Neural cell (in vitro differentiated cells): ENCODE measurements around the gene PDE10A. TPM values are rescaled to one million over a fixed set of nuclear protein-coding genes. Genes with fewer than 3 reads are reported as not detected.
"Not testable (repeated sequence)": the region's sequence is repeated elsewhere in the genome, so short reads cannot be mapped to it uniquely, and the experiment has no call there.

Experiments used
- H2AFZ ChIP-seq: fragments of 200-600, 300-800 bp; sonication (generic), shearing (Covaris generic); 2 replicates; pipeline ENCODE4 v1.6.0; 2014; ENCODE audit warnings: low read depth, mild to moderate bottlenecking, antibody characterized with exemption, low read length, moderate library complexity
- H3F3A ChIP-seq: fragments of 200-600 bp; shearing (Covaris generic); 2 replicates; pipeline ENCODE4 v1.6.1; 2016; ENCODE audit warnings: mild to moderate bottlenecking, moderate library complexity, mixed read lengths, antibody characterized with exemption, low read length; ENCODE audit not compliant: insufficient read depth, poor library complexity, severe bottlenecking
- H3K27ac ChIP-seq: fragments of 200-600, 300-800 bp; sonication (generic), shearing (Covaris generic); 2 replicates; pipeline ENCODE4 v1.5.1; 2014; ENCODE audit warnings: mild to moderate bottlenecking, low read length, moderate library complexity
- H3K27me3 ChIP-seq: fragments of 300-800, 200-600 bp; sonication (generic), shearing (Covaris generic); 2 replicates; pipeline ENCODE4 v1.6.0; 2014; ENCODE audit warnings: mild to moderate bottlenecking, low read depth, low read length, moderate library complexity; ENCODE audit not compliant: insufficient read depth
- H3K36me3 ChIP-seq: fragments of 300-800, 200-600 bp; sonication (generic), shearing (Covaris generic); 2 replicates; pipeline ENCODE4 v1.5.1; 2014; ENCODE audit warnings: mild to moderate bottlenecking, antibody characterized with exemption, low read length, moderate library complexity; ENCODE audit not compliant: insufficient read depth
- H3K4me2 ChIP-seq: fragments of 300-800, 200-600 bp; sonication (generic), shearing (Covaris generic); 2 replicates; pipeline ENCODE4 v1.6.0; 2014; ENCODE audit warnings: mild to moderate bottlenecking, low read length
- H3K4me3 ChIP-seq: fragments of 300-800, 200-600 bp; sonication (generic), shearing (Covaris generic); 2 replicates; pipeline ENCODE4 v1.5.1; 2014; ENCODE audit warnings: mild to moderate bottlenecking, low read length, moderate library complexity
- H3K79me2 ChIP-seq: fragments of 200-600 bp; shearing (Covaris generic); replicated peaks from 2 replicates; pipeline ENCODE4 v1.6.0; 2014; ENCODE audit warnings: mild to moderate bottlenecking, low read length, moderate library complexity; ENCODE audit not compliant: insufficient read depth
- H3K9ac ChIP-seq: fragments of 300-800, 200-600 bp; sonication (generic), shearing (Covaris generic); 2 replicates; pipeline ENCODE4 v1.6.1; 2016; ENCODE audit warnings: mild to moderate bottlenecking, low read length, mixed read lengths
- H3K9me2 ChIP-seq: fragments of 200-600 bp; shearing (Covaris generic); 2 replicates; pipeline ENCODE4 v1.6.1; 2016; ENCODE audit warnings: mild to moderate bottlenecking, low read length, mixed read lengths; ENCODE audit not compliant: insufficient read depth
- H3K9me3 ChIP-seq: fragments of 200-600, 300-800 bp; sonication (generic), shearing (Covaris generic); 2 replicates; pipeline ENCODE4 v1.6.1; 2016; ENCODE audit warnings: mild to moderate bottlenecking, mixed run types, low read length, moderate library complexity, mixed read lengths
- H4K20me1 ChIP-seq: fragments of 200-600 bp; shearing (Covaris generic); 2 replicates; pipeline ENCODE4 v1.6.1; 2016; ENCODE audit warnings: mild to moderate bottlenecking, mixed run types; ENCODE audit not compliant: insufficient read depth
- EP300 ChIP-seq: fragments of 450-650 bp; conservative IDR thresholded peaks from 2 replicates; pipeline ENCODE4 v1.6.1; 2014; ENCODE audit warnings: antibody characterized with exemption, mild to moderate bottlenecking, moderate library complexity; ENCODE audit not compliant: poor library complexity, severe bottlenecking
- EZH2 ChIP-seq: fragments of 200-600, 300-800 bp; shearing (Covaris generic), sonication (generic); IDR thresholded peaks from 2 replicates; pipeline ENCODE4 v1.6.1; 2014; ENCODE audit warnings: antibody characterized with exemption, low read length, borderline replicate concordance, mild to moderate bottlenecking; ENCODE audit not compliant: insufficient read depth, poor library complexity, severe bottlenecking
- MXI1 ChIP-seq: fragments of 450-650 bp; conservative IDR thresholded peaks from 2 replicates; pipeline ENCODE4 v1.6.1; 2014; ENCODE audit warnings: antibody characterized with exemption, mild to moderate bottlenecking; ENCODE audit not compliant: poor library complexity, severe bottlenecking
- POLR2AphosphoS5 ChIP-seq: IDR thresholded peaks from 2 replicates; pipeline ENCODE4 v1.6.1; 2012
- SMC3 ChIP-seq: fragments of 450-650 bp; conservative IDR thresholded peaks from 2 replicates; pipeline ENCODE4 v1.6.1; 2014; ENCODE audit warnings: antibody characterized with exemption, mild to moderate bottlenecking, moderate library complexity; ENCODE audit not compliant: poor library complexity
- TAF1 ChIP-seq: IDR thresholded peaks from 2 replicates; pipeline ENCODE4 v1.6.1; 2012; ENCODE audit warnings: low read depth
- polyA plus RNA-seq: library from polyadenylated mRNA; depleted of rRNA; stranded (reverse); fragments of >200 nt; gene quantifications from 2 replicates; pipeline ENCODE4 v1.2.3, GENCODE V29; 2014
- TF ChIP-seq, protein P1 (sequence below): IDR thresholded peaks from 2 replicates; pipeline ENCODE4 v1.6.1; 2012; ENCODE audit warnings: borderline replicate concordance
- TF ChIP-seq, protein P2 (sequence below): fragments of 450-650 bp; IDR thresholded peaks from 2 replicates; pipeline ENCODE4 v1.5.1; 2014; ENCODE audit warnings: antibody characterized with exemption, mild to moderate bottlenecking, moderate library complexity; ENCODE audit not compliant: poor library complexity, severe bottlenecking

Gene PDE10A
- polyA plus RNA-seq, 1 donor from 2014 or later: 52.4 TPM

DNA sequence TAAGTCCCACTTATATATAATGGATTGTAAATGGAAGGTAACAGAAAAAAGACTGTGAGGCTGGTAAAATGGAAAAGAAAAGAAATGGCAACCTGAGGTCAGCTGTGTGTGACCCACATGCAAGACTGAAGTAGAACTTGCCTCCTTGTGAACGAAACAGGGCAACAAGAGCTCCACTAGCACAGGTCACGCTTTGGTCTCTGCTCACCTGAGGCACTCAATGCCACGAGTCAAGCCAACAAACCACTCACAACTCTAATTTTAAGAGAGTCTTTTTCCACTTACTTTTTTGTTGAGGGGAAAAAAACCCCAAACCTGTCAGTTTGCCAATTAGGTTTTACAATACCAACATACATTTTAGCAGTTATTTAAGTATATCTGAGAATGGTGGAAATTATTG lies 65.2 kb downstream of the PDE10A start:
- Histone ChIP-seq H4K20me1 (no peaks in the 10 kb centered on the region), H3K9me3 (no peaks in the 10 kb centered on the region), H3K4me3 (no peak overlapping the region), H3K27me3 (no peaks in the 10 kb centered on the region), H3K9ac (no peak overlapping the region), H2AFZ (no peak overlapping the region), H3K27ac (no peak overlapping the region), H3K79me2 (peaks cover 46% of the 10 kb centered on the region), H3K9me2 (no peaks in the 10 kb centered on the region), H3F3A (no peaks in the 10 kb centered on the region), H3K4me2 (no peak overlapping the region), H3K36me3 (no peaks in the 10 kb centered on the region)
- TF ChIP-seq MXI1 (no peak), POLR2AphosphoS5 (no peak), EP300 (no peak), EZH2 (no peak), TAF1 (no peak), SMC3 (no peak)
- TF ChIP-seq, protein P1, sequence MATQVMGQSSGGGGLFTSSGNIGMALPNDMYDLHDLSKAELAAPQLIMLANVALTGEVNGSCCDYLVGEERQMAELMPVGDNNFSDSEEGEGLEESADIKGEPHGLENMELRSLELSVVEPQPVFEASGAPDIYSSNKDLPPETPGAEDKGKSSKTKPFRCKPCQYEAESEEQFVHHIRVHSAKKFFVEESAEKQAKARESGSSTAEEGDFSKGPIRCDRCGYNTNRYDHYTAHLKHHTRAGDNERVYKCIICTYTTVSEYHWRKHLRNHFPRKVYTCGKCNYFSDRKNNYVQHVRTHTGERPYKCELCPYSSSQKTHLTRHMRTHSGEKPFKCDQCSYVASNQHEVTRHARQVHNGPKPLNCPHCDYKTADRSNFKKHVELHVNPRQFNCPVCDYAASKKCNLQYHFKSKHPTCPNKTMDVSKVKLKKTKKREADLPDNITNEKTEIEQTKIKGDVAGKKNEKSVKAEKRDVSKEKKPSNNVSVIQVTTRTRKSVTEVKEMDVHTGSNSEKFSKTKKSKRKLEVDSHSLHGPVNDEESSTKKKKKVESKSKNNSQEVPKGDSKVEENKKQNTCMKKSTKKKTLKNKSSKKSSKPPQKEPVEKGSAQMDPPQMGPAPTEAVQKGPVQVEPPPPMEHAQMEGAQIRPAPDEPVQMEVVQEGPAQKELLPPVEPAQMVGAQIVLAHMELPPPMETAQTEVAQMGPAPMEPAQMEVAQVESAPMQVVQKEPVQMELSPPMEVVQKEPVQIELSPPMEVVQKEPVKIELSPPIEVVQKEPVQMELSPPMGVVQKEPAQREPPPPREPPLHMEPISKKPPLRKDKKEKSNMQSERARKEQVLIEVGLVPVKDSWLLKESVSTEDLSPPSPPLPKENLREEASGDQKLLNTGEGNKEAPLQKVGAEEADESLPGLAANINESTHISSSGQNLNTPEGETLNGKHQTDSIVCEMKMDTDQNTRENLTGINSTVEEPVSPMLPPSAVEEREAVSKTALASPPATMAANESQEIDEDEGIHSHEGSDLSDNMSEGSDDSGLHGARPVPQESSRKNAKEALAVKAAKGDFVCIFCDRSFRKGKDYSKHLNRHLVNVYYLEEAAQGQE: no peak
- TF ChIP-seq, protein P2, sequence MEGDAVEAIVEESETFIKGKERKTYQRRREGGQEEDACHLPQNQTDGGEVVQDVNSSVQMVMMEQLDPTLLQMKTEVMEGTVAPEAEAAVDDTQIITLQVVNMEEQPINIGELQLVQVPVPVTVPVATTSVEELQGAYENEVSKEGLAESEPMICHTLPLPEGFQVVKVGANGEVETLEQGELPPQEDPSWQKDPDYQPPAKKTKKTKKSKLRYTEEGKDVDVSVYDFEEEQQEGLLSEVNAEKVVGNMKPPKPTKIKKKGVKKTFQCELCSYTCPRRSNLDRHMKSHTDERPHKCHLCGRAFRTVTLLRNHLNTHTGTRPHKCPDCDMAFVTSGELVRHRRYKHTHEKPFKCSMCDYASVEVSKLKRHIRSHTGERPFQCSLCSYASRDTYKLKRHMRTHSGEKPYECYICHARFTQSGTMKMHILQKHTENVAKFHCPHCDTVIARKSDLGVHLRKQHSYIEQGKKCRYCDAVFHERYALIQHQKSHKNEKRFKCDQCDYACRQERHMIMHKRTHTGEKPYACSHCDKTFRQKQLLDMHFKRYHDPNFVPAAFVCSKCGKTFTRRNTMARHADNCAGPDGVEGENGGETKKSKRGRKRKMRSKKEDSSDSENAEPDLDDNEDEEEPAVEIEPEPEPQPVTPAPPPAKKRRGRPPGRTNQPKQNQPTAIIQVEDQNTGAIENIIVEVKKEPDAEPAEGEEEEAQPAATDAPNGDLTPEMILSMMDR: no peak

DNA sequence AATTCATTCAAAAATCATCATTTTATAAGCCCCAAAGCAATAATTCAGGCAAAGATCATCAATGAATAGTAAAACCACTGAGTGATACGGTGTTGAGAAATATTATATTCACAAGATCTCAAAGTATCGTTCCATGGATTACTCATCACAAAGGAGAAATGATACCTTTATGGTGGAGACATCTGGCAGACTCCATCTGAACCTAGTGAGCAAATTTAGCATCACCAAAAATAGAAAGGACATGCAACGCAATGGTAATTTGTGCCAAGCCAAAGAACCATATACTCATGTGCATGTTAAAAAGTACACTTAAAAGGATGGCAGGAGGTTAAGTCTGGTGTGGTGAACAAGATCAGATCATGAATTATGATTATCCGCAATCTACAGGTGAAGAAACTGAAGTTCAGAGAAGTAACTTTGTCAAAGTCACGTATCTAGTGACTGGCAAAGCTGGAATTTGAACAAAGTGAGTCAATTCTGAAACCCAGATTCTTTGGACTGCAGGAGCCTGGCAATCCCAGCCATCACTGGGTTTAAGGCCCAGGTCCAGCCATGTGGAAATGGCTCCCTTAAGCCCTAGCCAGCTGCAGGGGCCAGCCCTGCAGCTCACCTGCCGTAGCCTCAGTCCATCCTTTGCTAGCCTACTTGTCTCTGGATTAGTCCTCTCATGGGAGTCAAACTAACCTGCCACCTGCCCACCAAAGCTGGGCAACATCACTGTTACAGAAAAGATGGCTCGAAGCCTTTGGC lies 68.3 kb downstream of the PDE10A start:
- H3K79me2 ChIP-seq: peaks cover 52% of the 10 kb centered on the region
- TF ChIP-seq SMC3: no peak
- no peaks in the 10 kb centered on the region for H4K20me1 ChIP-seq
- no peak overlapping the region for H3K9ac ChIP-seq
- H3K27me3 ChIP-seq: no peaks in the 10 kb centered on the region
- H2AFZ ChIP-seq: no peak overlapping the region
- H3K9me2 ChIP-seq: no peaks in the 10 kb centered on the region
- no peaks in the 10 kb centered on the region for H3F3A ChIP-seq
- no peak overlapping the region for H3K4me3 ChIP-seq
- H3K27ac ChIP-seq: no peak overlapping the region
- H3K4me2 ChIP-seq: no peak overlapping the region
- H3K36me3 ChIP-seq: no peaks in the 10 kb centered on the region
- no peaks in the 10 kb centered on the region for H3K9me3 ChIP-seq

DNA sequence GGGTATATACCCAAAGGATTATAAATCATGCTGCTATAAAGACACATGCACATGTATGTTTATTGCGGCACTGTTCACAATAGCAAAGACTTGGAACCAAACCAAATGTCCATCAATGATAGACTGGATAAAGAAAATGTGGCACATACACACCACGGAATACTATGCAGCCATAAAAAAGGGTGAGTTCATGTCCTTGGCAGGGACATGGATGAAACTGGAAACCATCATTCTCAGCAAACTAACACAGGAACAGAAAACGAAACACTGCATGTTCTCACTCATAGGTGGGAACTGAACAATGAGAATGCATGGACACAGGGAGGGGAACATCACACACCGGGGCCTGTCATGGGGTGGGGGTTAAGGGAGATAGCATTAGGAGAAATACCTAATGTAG lies 70.1 kb downstream of the PDE10A start:
- H3K4me3 ChIP-seq, H3K9me2 ChIP-seq, H3K9ac ChIP-seq, H3K27ac ChIP-seq, H3K9me3 ChIP-seq, H4K20me1 ChIP-seq, H3K27me3 ChIP-seq, H3K4me2 ChIP-seq, H3F3A ChIP-seq, H3K36me3 ChIP-seq, H2AFZ ChIP-seq: not testable (repeated sequence)
- peaks cover 59% of the 10 kb centered on the region for H3K79me2 ChIP-seq
